IMR-90 (cell line): Measurements from ENCODE around the gene ST6GALNAC3. TPM values are rescaled to one million over a fixed set of nuclear protein-coding genes. Genes with fewer than 3 reads are reported as not detected.

Experiments used
- ATAC-seq: fragments of 200-7000 bp; cut with Tn5 transposase; 2 replicates; pipeline ENCODE4 v1.9.1; 2020; ENCODE audit warnings: low read depth, mild to moderate bottlenecking, moderate library complexity
- BruUV-seq: library from RNA; stranded (reverse); fragments of 400-500 nt; replicated peaks from 2 replicates; lab custom pipeline; 2021; lab: Mats Ljungman, UMichigan
- CTCF ChIA-PET: fragments of 300-600 bp; formaldehyde crosslinking; extraction: SDS; loops from one replicate; lab custom pipeline; 2021; ENCODE audit warnings: antibody characterized with exemption; lab: Yijun Ruan, JAX
- POLR2A ChIA-PET: fragments of 300-600 bp; sonication (Branson Sonifier 250); formaldehyde crosslinking; loops from one replicate; lab custom pipeline; 2022; ENCODE audit warnings: antibody characterized with exemption; ENCODE audit not compliant: unreplicated experiment; lab: Charles Lee
- DNase-seq: peaks from one replicate; pipeline ENCODE4 v3.0.0; 2013
- H2AFZ ChIP-seq: replicated peaks from 2 replicates; pipeline ENCODE3; 2013; ENCODE audit warnings: low read length, mild to moderate bottlenecking; ENCODE audit not compliant: poor library complexity
- H2AK5ac ChIP-seq: 2 replicates; pipeline ENCODE4 v1.6.1; 2013; ENCODE audit warnings: low read depth, low read length, inconsistent platforms
- H2AK9ac ChIP-seq: replicated peaks from 2 replicates; pipeline ENCODE3; 2013; ENCODE audit warnings: mild to moderate bottlenecking, low read depth, low read length, moderate library complexity; ENCODE audit not compliant: poor library complexity
- H2BK120ac ChIP-seq: 2 replicates; pipeline ENCODE4 v1.6.1; 2013; ENCODE audit warnings: low read depth, low read length, inconsistent platforms
- H2BK15ac ChIP-seq: 3 replicates; pipeline ENCODE4 v1.6.1; 2013; ENCODE audit warnings: low read depth, low read length, inconsistent platforms
- H2BK20ac ChIP-seq: 2 replicates; pipeline ENCODE4 v1.6.1; 2013; ENCODE audit warnings: low read depth, mild to moderate bottlenecking, inconsistent platforms, low read length, moderate library complexity
- H2BK5ac ChIP-seq: 2 replicates; pipeline ENCODE4 v1.6.1; 2013; ENCODE audit warnings: mild to moderate bottlenecking, low read depth, low read length, inconsistent platforms; ENCODE audit not compliant: poor library complexity, severe bottlenecking
- H3K14ac ChIP-seq: replicated peaks from 2 replicates; pipeline ENCODE4 v1.6.1; 2013; ENCODE audit warnings: low read depth, low read length, inconsistent platforms
- H3K18ac ChIP-seq: 2 replicates; pipeline ENCODE4 v1.6.1; 2013; ENCODE audit warnings: low read depth, low read length, control low read depth
- H3K23ac ChIP-seq: 2 replicates; pipeline ENCODE4 v1.6.1; 2013; ENCODE audit warnings: low read depth, low read length, inconsistent platforms
- H3K27ac ChIP-seq: 2 replicates; pipeline ENCODE4 v1.5.1; 2013; ENCODE audit warnings: mild to moderate bottlenecking, control low read depth, low read length; ENCODE audit not compliant: insufficient read depth
- H3K27me3 ChIP-seq: 2 replicates; pipeline ENCODE4 v1.6.1; 2013; ENCODE audit warnings: low read length; ENCODE audit not compliant: control insufficient read depth, insufficient read depth
- H3K36me3 ChIP-seq: 2 replicates; pipeline ENCODE4 v1.6.1; 2013; ENCODE audit warnings: low read length, mixed read lengths; ENCODE audit not compliant: control insufficient read depth, insufficient read depth
- H3K4ac ChIP-seq: 2 replicates; pipeline ENCODE4 v1.6.1; 2013; ENCODE audit warnings: low read depth, low read length, inconsistent platforms
- H3K4me1 ChIP-seq: 2 replicates; pipeline ENCODE4 v1.6.1; 2013; ENCODE audit warnings: low read length, mixed read lengths; ENCODE audit not compliant: control insufficient read depth, insufficient read depth
- H3K4me2 ChIP-seq: 2 replicates; pipeline ENCODE4 v1.6.1; 2013; ENCODE audit warnings: low read depth, mild to moderate bottlenecking, control low read depth, low read length, moderate library complexity
- H3K4me3 ChIP-seq: 2 replicates; pipeline ENCODE4 v1.5.1; 2013; ENCODE audit warnings: low read depth, mild to moderate bottlenecking, control low read depth, low read length, moderate library complexity; ENCODE audit not compliant: insufficient read depth
- H3K56ac ChIP-seq: 2 replicates; pipeline ENCODE4 v1.6.1; 2013; ENCODE audit warnings: low read length, inconsistent platforms; ENCODE audit not compliant: insufficient read depth; ENCODE audit errors: extremely low read depth
- H3K79me1 ChIP-seq, 2 experiments: 2 replicates each; pipeline ENCODE4 v1.6.1; 2013; ENCODE audit warnings: low read length in 2 of 2, inconsistent platforms in 1 of 2, low read depth in 1 of 2
- H3K9ac ChIP-seq: 2 replicates; pipeline ENCODE4 v1.6.1; 2013; ENCODE audit warnings: low read depth, low read length, control low read depth
- H3K9me1 ChIP-seq: 2 replicates; pipeline ENCODE4 v1.6.1; 2013; ENCODE audit warnings: low read length, inconsistent platforms; ENCODE audit not compliant: insufficient read depth
- H3K9me3 ChIP-seq: 2 replicates; pipeline ENCODE4 v1.6.1; 2013; ENCODE audit warnings: low read length; ENCODE audit not compliant: control insufficient read depth, insufficient read depth
- H4K20me1 ChIP-seq: 2 replicates; pipeline ENCODE4 v1.6.1; 2013; ENCODE audit warnings: low read length, inconsistent platforms; ENCODE audit not compliant: insufficient read depth
- H4K5ac ChIP-seq: 2 replicates; pipeline ENCODE4 v1.6.1; 2013; ENCODE audit warnings: mild to moderate bottlenecking, low read depth, low read length, control low read depth
- H4K8ac ChIP-seq, 2 experiments: 2 replicates each; pipeline ENCODE4 v1.6.1; 2013; ENCODE audit warnings: low read depth in 2 of 2, low read length in 2 of 2, control low read depth in 1 of 2, inconsistent platforms in 1 of 2
- H4K91ac ChIP-seq: 2 replicates; pipeline ENCODE4 v1.6.1; 2013; ENCODE audit warnings: low read depth, low read length, inconsistent platforms; ENCODE audit not compliant: insufficient read depth
- BHLHE40 ChIP-seq: fragments of 150-350 bp; IDR thresholded peaks from 2 replicates; pipeline ENCODE4 v1.6.1; 2016; ENCODE audit warnings: mild to moderate bottlenecking, low read depth, low read length
- CEBPB ChIP-seq: IDR thresholded peaks from 2 replicates; pipeline ENCODE4 v1.6.1; 2012; ENCODE audit warnings: low read depth, low read length, improper control_type of control experiment
- CHD1 ChIP-seq: IDR thresholded peaks from 2 replicates; pipeline ENCODE4 v1.6.1; 2012; ENCODE audit warnings: low read depth, low read length, improper control_type of control experiment
- FOS ChIP-seq: fragments of 150-350 bp; IDR thresholded peaks from 2 replicates; pipeline ENCODE4 v1.6.1; 2016; ENCODE audit warnings: low read depth, low read length
- MAFK ChIP-seq: IDR thresholded peaks from 2 replicates; pipeline ENCODE4 v1.6.1; 2012; ENCODE audit warnings: low read depth, low read length, improper control_type of control experiment
- MAZ ChIP-seq: IDR thresholded peaks from 2 replicates; pipeline ENCODE4 v1.6.1; 2012; ENCODE audit warnings: low read depth, mild to moderate bottlenecking, low read length, improper control_type of control experiment, moderate library complexity, borderline replicate concordance
- MXI1 ChIP-seq: IDR thresholded peaks from 2 replicates; pipeline ENCODE4 v1.6.1; 2012; ENCODE audit warnings: low read depth, mild to moderate bottlenecking, low read length, moderate library complexity, borderline replicate concordance
- NFE2L2 ChIP-seq: fragments of 150-350 bp; IDR thresholded peaks from 2 replicates; pipeline ENCODE4 v1.6.1; 2016; ENCODE audit warnings: low read depth, mild to moderate bottlenecking, low read length
- POLR2A ChIP-seq: IDR thresholded peaks from 2 replicates; pipeline ENCODE4 v1.6.1; 2012; ENCODE audit warnings: mild to moderate bottlenecking, low read depth, low read length
- RAD21 ChIP-seq: IDR thresholded peaks from 2 replicates; pipeline ENCODE4 v1.6.1; 2012; ENCODE audit warnings: low read length, improper control_type of control experiment
- RCOR1 ChIP-seq: IDR thresholded peaks from 2 replicates; pipeline ENCODE4 v1.6.1; 2012; ENCODE audit warnings: mild to moderate bottlenecking, low read length, improper control_type of control experiment; ENCODE audit not compliant: insufficient replicate concordance
- RFX5 ChIP-seq: IDR thresholded peaks from 2 replicates; pipeline ENCODE4 v1.8.0; 2012; ENCODE audit warnings: low read depth, mild to moderate bottlenecking, low read length, moderate library complexity
- SMC3 ChIP-seq: fragments of 150-350 bp; IDR thresholded peaks from 2 replicates; pipeline ENCODE4 v1.6.1; 2016; ENCODE audit warnings: low read depth, mild to moderate bottlenecking, antibody characterized with exemption, low read length, moderate library complexity
- WGBS, 2 experiments: methylation state at CpG; one replicate each; pipeline versions ENCODE4 v1.1.5 to v1.1.7; 2013; ENCODE audit warnings: missing lambda C conversion rate in 2 of 2; ENCODE audit not compliant: insufficient read length in 1 of 2; ENCODE audit errors: extremely low coverage in 2 of 2; 5-methylcytosine and 5-hydroxymethylcytosine counted together
- dilution Hi-C: fragments of 300-500 bp; cut with HindIII; formaldehyde crosslinking; loops from one replicate; pipeline ENCODE4 v1.14.3; 2018; ENCODE audit warnings: low sequenced_read_pairs; ENCODE audit not compliant: unreplicated experiment
- in situ Hi-C: fragments of 300-500 bp; cut with MboI; formaldehyde crosslinking; loops from 3 replicates; pipeline ENCODE4 v1.14.3; 2019; ENCODE audit warnings: low sequenced_read_pairs, inconsistent platforms, mixed read lengths
- intact Hi-C: fragments of 100-400 bp; cut with micrococcal nuclease; formaldehyde crosslinking; loops from 2 replicates; pipeline ENCODE4 v1.10.0; 2022
- polyA plus RNA-seq, 3 experiments: library from polyadenylated mRNA; depleted of rRNA; stranded (reverse); fragments of >200 nt; gene quantifications; 2 replicates each; pipeline ENCODE4 v1.2.3, GENCODE V29; 2012; ENCODE audit warnings: low replicate concordance in 1 of 3
- total RNA-seq: library from RNA; depleted of rRNA; stranded (reverse); fragments of >200 nt; gene quantifications from 2 replicates; pipeline ENCODE4 v1.2.3, GENCODE V29; 2012
- TF ChIP-seq, protein P1 (sequence below): fragments of 150-350 bp; IDR thresholded peaks from 2 replicates; pipeline ENCODE4 v1.6.1; 2016; ENCODE audit warnings: low read depth, mild to moderate bottlenecking, low read length, moderate library complexity, borderline replicate concordance
- TF ChIP-seq, protein P2 (sequence below): conservative IDR thresholded peaks from 2 replicates; pipeline ENCODE4 v1.5.1; 2012; ENCODE audit warnings: mild to moderate bottlenecking, low read depth, low read length, improper control_type of control experiment
- TF ChIP-seq, protein P3 (sequence below): fragments of 150-350 bp; IDR thresholded peaks from 2 replicates; pipeline ENCODE4 v1.6.1; 2017; ENCODE audit warnings: mild to moderate bottlenecking, antibody characterized with exemption, low read length, low read depth

Gene ST6GALNAC3
- total and polyA plus RNA-seq, 2 of the 4 experiments (the other 2 are of a cell fraction): 0.65 to 1.3 TPM

DNA sequence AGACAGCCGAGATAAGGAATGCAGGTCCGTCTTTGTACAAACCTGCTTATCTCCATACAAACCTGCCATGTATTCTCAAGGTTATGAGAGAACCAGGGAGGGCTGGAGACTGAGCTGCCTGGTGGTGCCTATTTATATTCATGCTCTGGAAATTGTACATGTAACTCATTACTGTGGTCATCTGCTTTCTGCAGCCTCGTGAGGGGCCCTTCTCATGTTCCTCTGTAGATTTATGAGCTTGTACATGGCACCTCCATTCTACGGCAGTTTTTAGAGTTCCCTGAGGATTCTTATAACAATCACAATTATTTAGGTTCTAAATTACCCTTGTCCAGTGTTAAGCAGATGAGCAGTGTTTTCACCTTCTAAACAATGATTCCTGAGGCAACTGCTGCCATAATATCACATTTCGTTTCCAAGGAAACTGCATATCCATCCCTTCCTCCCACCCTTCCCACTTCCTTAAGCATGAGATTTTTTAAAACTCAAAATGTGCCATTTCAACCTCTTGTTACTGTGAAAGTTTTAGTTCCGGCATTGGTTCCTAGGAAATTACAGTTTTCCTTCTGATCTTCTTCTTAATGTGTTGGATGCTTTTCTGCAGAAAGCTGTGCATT lies 112.1 kb downstream of the ST6GALNAC3 start:
- Histone ChIP-seq H4K91ac (no peak overlapping the region), H2BK15ac (no peak overlapping the region), H2BK20ac (no peak overlapping the region), H3K27ac (no peak overlapping the region), H3K27me3 (no peaks in the 10 kb centered on the region), H3K18ac (no peak overlapping the region), H2BK120ac (no peak overlapping the region), H3K4me3 (no peak overlapping the region), H3K4me2 (no peak overlapping the region), H2AK9ac (no peak overlapping the region), H3K9me3 (no peaks in the 10 kb centered on the region), H4K5ac (no peak overlapping the region), H3K56ac (no peak overlapping the region), H3K4ac (no peak overlapping the region), H3K9ac (no peak overlapping the region), H4K20me1 (no peaks in the 10 kb centered on the region), H3K14ac (no peak overlapping the region), H2BK5ac (no peak overlapping the region), H3K4me1 (no peaks in the 10 kb centered on the region), H2AK5ac (no peak overlapping the region), H3K79me1 (no peaks in the 10 kb centered on the region), H2AFZ (no peak overlapping the region), H3K36me3 (no peaks in the 10 kb centered on the region), H4K8ac (no peak overlapping the region), H3K23ac (no peak overlapping the region), H3K9me1 (no peaks in the 10 kb centered on the region)
- TF ChIP-seq POLR2A (no peak), SMC3 (no peak), RCOR1 (no peak), FOS (no peak), NFE2L2 (no peak), MAFK (no peak), MXI1 (no peak), MAZ (no peak), RFX5 (no peak), BHLHE40 (no peak), RAD21 (no peak), CEBPB (no peak), CHD1 (no peak)
- TF ChIP-seq, protein P1, sequence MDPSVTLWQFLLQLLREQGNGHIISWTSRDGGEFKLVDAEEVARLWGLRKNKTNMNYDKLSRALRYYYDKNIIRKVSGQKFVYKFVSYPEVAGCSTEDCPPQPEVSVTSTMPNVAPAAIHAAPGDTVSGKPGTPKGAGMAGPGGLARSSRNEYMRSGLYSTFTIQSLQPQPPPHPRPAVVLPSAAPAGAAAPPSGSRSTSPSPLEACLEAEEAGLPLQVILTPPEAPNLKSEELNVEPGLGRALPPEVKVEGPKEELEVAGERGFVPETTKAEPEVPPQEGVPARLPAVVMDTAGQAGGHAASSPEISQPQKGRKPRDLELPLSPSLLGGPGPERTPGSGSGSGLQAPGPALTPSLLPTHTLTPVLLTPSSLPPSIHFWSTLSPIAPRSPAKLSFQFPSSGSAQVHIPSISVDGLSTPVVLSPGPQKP: no peak
- TF ChIP-seq, protein P2, sequence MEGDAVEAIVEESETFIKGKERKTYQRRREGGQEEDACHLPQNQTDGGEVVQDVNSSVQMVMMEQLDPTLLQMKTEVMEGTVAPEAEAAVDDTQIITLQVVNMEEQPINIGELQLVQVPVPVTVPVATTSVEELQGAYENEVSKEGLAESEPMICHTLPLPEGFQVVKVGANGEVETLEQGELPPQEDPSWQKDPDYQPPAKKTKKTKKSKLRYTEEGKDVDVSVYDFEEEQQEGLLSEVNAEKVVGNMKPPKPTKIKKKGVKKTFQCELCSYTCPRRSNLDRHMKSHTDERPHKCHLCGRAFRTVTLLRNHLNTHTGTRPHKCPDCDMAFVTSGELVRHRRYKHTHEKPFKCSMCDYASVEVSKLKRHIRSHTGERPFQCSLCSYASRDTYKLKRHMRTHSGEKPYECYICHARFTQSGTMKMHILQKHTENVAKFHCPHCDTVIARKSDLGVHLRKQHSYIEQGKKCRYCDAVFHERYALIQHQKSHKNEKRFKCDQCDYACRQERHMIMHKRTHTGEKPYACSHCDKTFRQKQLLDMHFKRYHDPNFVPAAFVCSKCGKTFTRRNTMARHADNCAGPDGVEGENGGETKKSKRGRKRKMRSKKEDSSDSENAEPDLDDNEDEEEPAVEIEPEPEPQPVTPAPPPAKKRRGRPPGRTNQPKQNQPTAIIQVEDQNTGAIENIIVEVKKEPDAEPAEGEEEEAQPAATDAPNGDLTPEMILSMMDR: no peak
- TF ChIP-seq, protein P3, sequence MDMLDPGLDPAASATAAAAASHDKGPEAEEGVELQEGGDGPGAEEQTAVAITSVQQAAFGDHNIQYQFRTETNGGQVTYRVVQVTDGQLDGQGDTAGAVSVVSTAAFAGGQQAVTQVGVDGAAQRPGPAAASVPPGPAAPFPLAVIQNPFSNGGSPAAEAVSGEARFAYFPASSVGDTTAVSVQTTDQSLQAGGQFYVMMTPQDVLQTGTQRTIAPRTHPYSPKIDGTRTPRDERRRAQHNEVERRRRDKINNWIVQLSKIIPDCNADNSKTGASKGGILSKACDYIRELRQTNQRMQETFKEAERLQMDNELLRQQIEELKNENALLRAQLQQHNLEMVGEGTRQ: no peak
- dilution Hi-C loops (no loop called here), in situ Hi-C loops (no loop called here), intact Hi-C loops (no loop called here)
- ATAC-seq: no peak
- DNase-seq: no peak
- WGBS, 2 experiments: 40% methylated on average over 1 of the region's 6 CpGs; no CpG with 5 or more reads in 1 of the 2 experiments
- no TSS peak for BruUV-seq
- ChIA-PET CTCF (no interaction called here), POLR2A (no interaction called here)
